Spleen (tissue), 7 donors: ENCODE measurements around the gene YLPM1.

Source experiments
- POLR2AphosphoS5 ChIP-seq, 3 donors: sonication (generic); formaldehyde crosslinking; IDR thresholded peaks; one replicate each; pipeline ENCODE4 v1.5.1; 2017; ENCODE audit warnings: antibody characterized with exemption in 3 of 3
- TF ChIP-seq, protein P1 (sequence below), 11 experiments: fragments of 200-600 bp in 7 of 11; fragments of 450-650 bp in 4 of 11; sonication (generic) in 4 of 11; IDR thresholded peaks in 8 of 11; conservative IDR thresholded peaks in 3 of 11; 1 replicate in 7 of 11; 2 replicates in 4 of 11; pipeline versions ENCODE4 v1.4.0 to v1.8.0; 2016 to 2021; ENCODE audit warnings: antibody characterized with exemption in 11 of 11, inconsistent platforms in 4 of 11, mild to moderate bottlenecking in 1 of 11
- donor health status: DM: no; HTN: no; CAD: no; lungs with moderate emphysema.
- donor health status: DM: no; HTN: no; CAD: no.
- donor health status: DM: no; HTN: no; CAD: no.

DNA sequence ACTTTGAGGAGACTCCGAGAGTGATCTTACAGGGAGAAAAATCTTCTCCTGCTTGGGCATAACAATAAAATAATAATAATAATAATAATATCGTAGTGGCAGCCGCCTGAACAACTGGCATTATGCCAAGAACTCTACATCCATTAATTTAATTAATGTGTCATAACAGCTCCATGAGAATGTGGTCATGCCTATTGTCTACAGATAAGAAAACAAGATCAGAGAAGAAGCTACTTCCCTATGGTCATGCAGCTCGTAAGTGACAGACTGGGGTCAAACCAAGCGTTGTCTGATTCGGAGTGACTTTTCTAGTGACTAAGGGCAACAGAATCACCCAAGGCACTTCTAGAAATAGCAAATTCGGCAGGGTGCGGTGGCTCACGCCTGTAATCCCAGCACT lies 101.1 kb downstream of the YLPM1 start:
- no peak for TF ChIP-seq POLR2AphosphoS5 (IDR thresholded peaks at IDR 0.05)
- TF ChIP-seq, protein P1, sequence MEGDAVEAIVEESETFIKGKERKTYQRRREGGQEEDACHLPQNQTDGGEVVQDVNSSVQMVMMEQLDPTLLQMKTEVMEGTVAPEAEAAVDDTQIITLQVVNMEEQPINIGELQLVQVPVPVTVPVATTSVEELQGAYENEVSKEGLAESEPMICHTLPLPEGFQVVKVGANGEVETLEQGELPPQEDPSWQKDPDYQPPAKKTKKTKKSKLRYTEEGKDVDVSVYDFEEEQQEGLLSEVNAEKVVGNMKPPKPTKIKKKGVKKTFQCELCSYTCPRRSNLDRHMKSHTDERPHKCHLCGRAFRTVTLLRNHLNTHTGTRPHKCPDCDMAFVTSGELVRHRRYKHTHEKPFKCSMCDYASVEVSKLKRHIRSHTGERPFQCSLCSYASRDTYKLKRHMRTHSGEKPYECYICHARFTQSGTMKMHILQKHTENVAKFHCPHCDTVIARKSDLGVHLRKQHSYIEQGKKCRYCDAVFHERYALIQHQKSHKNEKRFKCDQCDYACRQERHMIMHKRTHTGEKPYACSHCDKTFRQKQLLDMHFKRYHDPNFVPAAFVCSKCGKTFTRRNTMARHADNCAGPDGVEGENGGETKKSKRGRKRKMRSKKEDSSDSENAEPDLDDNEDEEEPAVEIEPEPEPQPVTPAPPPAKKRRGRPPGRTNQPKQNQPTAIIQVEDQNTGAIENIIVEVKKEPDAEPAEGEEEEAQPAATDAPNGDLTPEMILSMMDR (IDR thresholded peaks at IDR 0.05 in 8 of 11, conservative IDR thresholded peaks at IDR 0.05 in 3 of 11) = no peak
